A172 (cell line): ENCODE results near the gene FBXW11. TPM values are rescaled to one million over a fixed set of nuclear protein-coding genes. Genes with fewer than 3 reads are reported as not detected.

Source experiments
- DNase-seq: peaks from one replicate; pipeline ENCODE4 v3.0.0-alpha.2; 2015; ENCODE audit warnings: low spot score
- total RNA-seq: library from RNA; depleted of rRNA; stranded (reverse); fragments of >200 nt; shearing (Covaris generic); gene quantifications from 2 replicates; pipeline ENCODE4 v1.2.3, GENCODE V29; 2014

FBXW11 gene
- total RNA-seq, 1 experiment from 2014 or later, result 106 TPM

DNA sequence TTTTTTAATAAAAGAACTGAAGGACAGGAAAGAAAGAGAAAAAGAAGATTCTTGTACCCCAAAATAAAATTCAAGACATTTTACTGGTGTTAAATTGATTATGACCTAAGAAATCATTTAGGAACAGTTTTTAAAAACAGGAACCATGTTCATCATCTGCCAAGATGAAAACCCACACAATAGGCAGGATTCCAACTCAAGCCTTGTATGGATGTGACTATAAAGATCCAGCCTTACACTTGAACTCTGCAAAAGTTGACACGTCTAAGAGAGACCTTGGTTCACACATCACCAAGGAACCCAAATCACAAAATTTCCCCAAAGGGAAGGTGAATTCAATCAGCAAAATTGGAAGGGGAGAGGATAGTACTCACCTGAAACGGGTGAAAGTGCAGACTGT is 138.2 kb downstream of the FBXW11 start:
- DNase-seq, result no peak

DNA sequence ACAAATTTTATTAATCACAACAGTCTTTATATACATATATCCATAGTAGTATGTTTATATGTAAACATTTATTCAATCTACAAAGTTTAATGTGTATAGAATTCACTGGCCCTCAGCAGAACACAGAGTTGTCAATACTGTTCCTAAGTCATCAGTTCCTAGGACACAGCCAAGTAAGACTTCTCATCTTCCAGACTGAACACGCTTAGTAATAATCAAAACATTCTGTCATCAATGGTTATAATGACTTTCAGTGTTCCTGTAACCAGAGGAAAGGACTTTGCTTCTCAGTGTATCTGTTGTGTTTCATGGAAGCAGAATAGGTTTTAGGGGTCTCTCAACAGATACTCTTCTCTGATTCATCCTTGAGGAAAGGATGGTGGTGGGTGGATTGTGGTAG is 138.7 kb downstream of the FBXW11 start:
- no peak for DNase-seq

DNA sequence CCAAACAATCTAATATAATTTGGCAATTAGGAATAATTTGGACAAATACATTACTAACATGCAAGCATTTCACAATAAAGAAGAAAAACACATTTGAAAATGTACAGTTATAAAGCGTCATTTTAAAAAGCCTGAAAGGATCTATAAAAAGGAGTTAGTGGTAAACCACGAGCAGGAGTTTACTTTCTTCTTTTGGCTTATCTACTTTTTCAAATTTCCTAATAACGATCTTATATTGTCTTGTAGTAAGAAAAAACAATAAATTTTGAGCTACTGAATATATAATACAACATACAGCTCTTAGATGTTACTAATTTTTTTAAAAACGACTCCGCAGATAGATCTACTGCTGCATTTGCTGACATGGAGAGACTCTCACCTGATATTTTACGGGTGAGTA is 141.0 kb downstream of the FBXW11 start:
- no peak for DNase-seq

DNA sequence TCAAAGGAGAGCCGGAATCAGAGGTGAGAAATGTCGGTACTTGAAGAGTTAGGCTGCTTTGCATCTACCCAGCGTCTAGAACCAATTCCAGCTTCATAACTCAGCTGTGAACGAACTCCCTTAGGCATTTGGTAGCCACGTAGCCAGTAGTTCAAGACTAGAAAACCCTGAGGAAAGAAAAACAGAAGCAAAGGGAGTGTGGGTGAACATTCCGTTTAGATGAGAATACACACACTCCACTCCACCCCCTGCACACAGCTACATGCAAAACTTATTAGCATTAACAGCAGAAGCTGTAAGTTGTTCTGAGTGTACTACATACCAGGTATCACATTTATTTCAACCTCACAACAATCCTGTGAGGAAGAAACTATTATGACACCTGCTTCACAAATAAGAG is 142.5 kb downstream of the FBXW11 start:
- DNase-seq, result no peak

DNA sequence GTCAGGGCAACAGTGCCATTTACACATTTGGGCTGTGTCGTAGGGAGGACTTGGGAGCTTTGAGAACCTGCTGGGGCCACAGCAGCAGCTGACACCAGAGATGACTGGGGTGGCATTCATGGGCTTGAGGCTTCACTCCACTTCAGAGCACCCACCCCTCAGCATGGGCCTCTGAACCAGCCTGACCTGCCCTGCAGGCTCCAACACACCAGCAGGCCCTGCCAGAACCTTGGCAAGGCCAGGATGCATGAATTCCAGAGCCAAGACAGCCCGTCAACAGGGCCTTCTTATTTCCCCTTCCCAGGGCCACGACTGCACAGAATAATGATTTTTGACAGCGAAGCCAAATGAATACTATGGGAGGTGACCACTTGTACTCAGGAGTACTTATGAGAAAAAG is 143.8 kb downstream of the FBXW11 start:
- no peak for DNase-seq

DNA sequence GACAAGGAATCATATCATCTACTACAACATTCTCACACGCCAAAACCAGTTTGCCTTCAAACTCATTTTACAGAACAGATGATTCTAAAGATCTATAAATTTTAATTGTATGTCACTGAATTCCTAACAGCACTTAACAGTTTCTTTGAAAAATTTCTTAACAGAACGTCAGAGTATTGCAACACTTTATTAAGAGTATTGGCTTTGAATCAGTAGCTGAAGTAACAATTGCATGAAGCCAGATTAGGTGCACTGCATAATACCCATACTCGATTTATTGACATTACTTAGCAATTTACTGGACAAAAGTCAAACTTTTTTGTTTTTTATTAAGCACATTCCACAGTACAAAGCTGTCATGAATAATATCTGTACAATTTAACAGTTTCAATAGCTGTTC is 145.1 kb downstream of the FBXW11 start:
- no peak for DNase-seq

DNA sequence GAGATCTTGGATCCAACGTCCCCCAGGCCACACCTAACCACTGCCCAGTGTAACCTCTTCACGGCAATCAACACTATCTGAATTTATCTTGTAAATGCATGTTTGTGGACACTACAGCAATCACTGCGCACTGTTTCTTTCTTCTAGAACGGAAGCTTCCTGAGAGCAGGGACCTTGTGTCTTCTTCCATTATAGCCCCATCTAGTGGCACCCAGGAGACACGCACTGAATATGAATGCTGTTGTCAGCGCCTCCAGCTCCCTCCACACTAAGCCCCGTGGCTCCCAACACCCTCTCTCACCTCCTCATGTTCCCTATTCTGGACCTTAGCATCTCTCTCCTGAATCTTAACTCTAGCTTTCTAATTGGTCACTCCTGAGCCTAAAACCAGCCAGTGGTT is 148.1 kb downstream of the FBXW11 start:
- no peak for DNase-seq

DNA sequence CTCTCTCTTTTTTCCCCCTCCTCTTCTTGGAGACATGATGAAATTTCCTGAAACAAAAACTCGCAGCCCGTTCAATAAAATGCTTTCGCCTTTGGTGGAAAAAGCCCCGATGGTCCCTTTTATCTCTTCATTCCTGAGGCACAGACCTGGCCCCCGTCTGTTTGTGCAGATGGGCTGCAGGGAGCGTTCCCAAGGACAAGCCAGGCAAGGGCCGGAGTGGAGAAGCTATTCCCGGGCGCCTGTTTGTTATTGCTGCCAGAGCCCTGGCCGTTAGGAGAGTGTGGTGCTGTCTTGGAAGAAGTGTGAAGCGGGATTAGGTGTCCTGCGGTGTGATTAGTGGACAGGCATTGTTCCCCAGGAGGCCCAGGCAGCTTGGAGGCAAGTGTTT is 149.0 kb downstream of the FBXW11 start:
- DNase-seq, result no peak

DNA sequence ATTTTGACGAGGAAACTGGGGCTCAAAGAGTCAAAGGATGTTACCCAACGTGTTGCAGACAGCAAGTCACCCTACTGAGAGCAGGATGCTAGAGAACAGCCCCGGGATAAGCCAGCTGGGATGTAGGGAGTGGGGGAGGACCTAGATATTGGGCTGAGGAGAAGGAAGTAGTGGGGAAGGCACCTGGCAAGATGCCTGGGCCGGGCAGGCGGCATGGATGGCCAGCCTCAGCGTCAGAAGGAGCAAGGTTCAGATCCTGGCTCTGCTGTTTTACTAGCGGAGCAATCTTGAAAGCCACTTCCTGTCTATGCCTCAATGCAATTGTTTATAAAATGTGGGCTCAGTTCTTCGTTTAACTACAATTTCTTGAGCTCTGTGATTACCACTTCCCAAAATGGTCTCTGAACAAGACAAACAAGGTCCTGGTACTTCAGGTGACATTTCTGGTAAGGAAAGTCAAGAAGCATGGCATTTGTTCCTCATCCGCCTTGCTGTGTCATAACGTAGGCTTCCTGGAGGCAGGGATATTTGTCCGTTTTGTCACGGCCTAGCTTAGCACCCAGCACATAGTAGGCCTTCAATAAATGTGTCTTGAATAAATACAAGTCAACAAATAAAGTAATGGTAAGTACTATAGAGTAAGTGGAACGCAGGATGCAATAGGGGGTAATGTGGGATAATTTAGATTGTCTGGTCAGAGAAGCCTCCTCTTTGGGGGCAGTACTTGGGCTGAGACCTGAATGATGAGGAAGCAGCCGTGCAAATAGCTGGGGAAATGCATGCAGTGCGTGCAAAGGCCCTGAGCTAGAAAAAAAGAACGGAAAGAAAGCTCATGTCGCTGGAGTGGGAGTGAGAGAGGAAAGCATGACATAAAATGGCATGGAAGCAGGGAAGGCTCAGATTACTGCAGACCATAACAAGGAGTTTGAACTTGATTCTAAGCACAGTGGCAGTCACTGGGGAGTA is 150.4 kb downstream of the FBXW11 start:
- no peak for DNase-seq

DNA sequence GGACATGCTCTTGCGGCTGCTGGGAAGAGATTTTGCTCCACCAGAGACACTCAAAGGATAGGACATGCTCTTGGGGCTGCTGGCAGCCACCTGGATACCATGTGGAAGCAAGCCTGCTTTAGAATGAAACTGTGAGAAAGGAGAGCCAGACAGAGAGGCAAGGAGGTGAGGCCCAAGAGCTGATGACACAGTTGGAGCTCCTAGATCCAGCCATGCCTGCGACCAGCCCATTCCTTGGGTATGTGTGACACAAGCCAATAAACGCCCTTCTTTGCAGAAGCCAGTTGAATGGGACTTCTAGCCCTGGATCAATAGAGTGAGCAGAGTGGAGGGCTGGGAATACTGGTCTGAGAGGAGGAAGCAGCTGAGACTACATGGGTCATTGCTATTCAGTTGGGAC is 151.2 kb downstream of the FBXW11 start:
- no peak for DNase-seq

DNA sequence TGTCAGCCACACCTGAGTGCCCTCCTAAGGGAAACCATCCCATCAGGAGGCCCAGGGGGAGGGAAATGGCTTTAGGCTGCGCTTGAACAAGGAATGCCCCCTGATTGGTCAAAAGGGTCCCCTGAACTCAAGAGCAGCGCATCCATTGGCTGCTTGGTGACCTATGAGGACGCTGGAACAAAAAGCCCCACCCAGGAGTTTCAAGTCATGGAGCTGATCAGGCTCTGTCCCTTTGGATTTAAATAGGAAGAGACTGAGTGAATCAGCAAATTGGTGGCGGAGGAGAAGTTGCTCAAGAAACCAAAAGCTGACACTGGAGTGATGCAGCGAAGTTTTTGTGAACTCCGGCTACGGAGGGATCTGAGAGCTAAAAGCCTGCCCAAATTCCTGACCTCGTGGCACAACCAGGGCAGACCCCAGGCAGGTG is 154.2 kb downstream of the FBXW11 start:
- DNase-seq, result peak; percentile 11

DNA sequence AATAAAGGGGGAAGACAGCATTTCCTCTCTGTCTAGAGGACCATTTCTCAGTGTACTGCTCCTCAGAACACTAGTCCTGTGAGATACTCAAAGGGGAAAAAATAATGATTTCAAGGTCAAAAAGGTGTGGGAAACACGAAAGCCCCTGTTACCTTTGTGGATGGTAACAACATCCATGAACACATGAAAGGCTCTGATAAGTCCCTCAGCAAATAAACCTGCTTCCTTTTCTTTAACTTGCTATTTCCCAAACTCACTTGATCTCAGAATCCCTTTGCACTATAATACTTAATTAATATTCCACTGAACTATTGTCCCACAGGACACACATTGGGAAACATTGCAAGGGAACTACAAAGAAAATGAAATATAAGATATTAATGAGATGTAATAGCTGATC is 155.2 kb downstream of the FBXW11 start:
- DNase-seq, result no peak

DNA sequence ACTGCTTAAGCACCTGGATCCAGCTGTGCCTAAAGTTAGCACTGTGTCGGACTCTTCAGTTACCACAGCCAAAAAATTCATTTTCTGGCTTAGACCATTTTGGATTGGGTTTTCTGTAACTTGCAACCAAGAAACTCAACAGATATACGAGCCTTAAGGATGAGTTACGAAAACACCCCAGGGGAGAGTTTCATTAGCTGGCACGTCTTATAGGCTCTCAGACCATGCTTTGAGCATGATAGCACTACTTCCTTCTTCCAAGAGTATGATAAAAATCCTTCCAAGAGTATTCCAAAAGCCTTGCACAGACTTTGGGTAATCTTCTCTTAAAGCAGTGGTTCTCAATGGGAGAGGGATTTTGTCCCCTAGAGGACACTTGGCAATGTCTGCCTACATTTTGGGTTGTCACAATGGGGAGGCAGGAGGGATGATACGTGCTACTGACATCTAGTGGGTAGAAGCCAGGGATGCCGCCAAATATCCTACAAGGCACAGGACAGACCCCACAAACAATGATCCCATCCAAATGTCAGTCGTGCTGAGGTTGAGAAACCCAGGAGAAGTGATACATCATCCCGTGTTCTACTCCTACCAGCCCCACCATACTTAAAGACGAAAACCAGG is 156.0 kb downstream of the FBXW11 start:
- DNase-seq, result peak; percentile 14

DNA sequence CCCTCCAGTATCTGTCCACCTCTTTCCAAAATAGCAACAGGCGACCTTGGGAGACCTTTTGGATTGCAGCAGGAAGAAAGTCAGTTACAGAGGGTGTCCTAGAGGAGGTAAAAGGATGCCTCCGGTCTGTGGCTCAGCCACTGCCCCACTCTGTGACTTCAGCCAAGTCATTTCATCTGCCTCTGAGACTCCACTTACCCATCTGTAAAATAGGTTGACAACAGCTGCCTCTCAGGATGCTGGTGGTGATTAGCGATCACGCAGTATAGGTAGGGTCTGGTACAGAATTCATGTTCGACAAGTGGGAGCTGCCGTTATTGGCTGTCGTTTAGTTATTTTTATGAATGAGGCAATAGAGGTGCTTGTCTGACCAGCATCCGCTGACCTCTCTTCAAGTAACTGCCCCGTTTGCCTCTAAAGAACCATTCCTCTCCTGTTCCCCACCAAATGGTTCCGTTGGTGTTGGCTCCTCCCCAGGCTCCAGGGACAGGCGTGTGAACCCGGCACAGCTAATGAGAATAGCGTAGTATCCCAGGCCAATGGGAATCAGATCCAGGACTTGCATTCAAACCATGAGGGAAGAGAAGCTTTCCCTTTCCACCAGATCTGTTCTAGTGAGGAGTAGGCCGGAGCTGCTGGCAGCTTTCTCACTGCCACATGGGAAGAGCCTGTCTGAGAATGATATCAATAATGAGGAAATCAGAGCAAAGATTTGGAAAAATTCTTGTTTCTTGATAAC is 156.7 kb downstream of the FBXW11 start:
- no peak for DNase-seq

DNA sequence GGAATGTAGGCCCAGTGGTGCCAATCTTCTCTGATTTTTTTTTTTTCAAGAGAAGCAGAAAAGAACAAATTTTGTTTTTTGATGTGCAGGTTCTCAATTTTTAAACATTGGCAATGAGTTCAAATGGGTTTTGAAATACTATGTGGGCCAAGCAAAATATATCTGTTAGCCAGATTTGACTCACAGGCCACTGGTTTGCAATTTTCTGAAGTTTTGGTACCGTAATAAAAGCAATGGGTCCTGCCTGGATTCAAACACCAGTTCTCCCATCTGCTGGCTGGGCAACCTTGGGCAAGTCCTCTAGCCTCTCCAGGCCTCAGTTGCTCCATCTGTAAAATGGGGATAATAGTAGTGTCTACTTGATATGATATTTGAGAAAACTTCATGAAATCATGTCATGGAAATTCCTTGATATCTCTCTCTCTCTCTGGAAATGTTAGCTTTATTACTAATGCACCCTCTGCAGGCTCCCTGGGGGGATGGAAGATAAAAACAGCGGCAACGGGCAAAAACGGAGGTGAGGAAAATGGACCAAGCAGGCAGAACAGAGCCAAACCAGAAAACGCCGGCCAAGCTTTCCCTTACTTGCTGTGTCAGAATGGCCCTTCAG is 157.4 kb downstream of the FBXW11 start:
- DNase-seq, result no peak

DNA sequence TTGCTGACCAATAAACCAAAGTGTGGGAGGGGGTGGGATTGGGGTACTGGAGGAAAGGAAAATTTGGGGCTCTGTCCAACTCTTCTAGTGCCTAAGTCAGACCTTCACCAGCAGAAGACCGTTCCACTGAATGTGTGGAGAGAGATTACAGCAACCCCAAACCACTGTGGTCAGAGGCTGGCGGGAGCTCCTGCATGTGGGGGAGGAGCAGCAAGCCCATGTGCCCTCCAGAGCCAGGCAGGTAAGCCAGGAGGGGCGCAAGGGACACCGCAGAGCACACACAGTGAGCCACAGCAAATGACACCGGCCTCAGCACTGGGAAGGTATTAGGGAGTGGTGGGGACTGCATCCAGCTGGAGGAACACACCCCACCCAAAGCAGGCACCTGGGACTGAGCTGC is 158.0 kb downstream of the FBXW11 start:
- DNase-seq, result no peak

DNA sequence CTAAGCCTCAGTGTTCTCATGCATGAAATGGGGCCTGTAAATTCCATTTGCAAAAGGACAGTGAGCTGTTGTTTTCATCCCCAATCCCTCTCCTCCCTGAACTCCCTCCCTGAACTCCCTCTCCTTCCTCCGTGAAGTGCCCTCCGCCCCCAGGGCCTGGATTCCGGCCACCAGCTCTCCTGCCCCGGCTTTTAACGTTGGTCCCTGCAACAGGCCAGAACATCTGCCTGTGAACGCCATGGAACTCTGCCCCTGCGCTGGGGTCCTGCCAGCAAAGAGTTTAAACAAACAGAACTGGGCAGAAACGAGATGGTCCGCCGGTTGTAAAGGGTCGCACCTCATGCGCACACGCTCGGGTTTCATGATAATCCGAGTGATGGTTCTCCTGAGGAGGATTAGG is 158.4 kb downstream of the FBXW11 start:
- no peak for DNase-seq

DNA sequence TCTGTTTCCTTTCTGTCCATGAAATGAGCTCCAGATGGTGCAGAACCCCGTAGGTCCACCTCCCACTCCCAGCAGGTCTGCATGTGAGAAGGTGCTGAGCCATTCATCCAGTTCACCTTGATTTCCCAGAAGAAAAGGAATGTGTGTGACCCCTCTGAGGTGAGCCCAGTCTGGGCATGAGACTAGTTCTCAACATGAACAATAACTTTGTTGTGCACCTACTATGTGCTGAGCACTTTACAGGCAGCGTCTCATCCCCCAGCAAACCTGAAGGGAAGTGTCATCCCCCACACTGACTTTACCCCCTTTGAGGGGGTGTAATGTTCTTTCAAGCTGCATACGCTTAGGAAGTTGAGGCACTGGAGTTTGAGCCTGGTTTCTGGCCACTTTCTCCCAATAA is 159.4 kb downstream of the FBXW11 start:
- no peak for DNase-seq

DNA sequence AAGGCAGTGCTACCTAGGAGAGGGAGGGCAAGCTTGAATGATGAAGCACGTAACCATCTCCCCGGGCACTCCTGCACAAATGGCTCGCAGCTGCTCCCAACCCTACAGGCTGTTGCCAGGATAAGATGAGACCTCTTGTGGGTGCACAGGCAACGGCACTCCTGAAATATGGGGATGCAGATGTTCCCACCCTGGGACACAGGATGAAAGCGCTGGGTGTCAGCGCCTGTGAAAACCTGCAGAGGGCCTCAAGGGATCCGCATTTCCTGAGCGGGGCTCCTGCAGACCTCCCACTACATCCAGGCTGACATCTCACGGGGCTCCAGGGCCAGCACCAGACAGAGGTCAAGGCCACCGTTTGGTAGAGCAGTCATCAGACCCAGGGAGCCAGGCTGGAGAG is 160.1 kb downstream of the FBXW11 start:
- no peak for DNase-seq

DNA sequence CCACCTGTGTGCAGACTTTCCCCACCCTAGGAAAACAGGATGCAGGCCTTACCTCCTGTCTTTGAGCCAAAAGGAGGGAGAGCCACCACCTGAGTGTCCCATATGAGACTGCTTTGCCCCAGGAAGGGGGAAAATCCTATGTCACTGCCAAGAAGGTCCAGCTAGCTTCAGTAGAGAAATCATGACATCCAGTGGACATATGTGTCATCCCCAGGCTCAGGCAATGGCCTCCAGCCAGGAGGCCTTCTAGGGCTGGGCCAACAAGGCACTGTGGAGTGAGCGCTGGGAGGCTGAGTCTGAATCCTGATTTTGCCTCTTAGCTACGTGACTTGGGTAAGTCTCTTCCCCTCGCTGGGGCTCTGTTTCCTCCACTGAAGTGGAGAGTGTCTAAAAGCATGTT is 160.6 kb downstream of the FBXW11 start:
- DNase-seq, result no peak

DNA sequence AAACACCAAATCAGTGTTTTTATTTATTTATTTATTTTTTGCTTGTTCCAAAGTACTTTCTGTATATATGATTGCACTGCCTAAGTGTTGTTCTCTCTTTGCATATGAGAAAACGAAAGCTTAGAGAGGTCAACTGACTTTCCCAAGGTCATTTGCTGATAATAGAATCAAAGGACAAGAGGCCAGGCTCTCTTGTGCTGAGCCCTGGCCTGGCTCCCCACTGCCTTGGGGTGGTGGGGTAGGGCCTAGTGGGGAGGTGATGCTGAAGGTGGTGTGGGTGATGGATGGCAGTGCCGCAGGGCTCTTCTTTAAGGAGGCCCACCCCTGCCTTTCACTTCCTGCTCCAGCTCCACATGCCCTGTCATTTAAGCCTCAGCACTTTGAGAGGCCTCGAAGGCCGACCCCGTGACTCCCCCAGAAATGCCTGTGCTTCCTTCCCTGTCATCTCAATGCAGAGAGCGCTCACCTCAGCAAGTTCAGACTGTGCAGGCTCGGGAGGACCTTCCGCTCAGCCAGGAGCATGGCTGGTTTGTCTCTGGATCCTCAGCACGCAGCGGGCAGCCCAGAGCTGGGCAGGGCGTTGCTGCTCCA is 161.3 kb downstream of the FBXW11 start:
- DNase-seq, result no peak
